H54 (cell line): ENCODE results near the gene SSH2.
"Not testable (repeated sequence)": the region's sequence is repeated elsewhere in the genome, so short reads cannot be mapped to it uniquely, and the experiment has no call there.

ENCODE experiments used
- DNase-seq: peaks from one replicate; pipeline ENCODE4 v3.0.0; 2011; ENCODE audit warnings: low spot score, mixed read lengths; ENCODE audit not compliant: insufficient read length
- FAIRE-seq: peaks from 3 replicates; lab custom pipeline; 2011; peaks lifted over from hg19 to GRCh38; lab: Jason Lieb, UNC
- POLR2A ChIP-seq: IDR thresholded peaks from 2 replicates; pipeline ENCODE4 v1.6.1; 2011; ENCODE audit warnings: low read depth, mild to moderate bottlenecking, low read length

The SSH2 gene, protein sequence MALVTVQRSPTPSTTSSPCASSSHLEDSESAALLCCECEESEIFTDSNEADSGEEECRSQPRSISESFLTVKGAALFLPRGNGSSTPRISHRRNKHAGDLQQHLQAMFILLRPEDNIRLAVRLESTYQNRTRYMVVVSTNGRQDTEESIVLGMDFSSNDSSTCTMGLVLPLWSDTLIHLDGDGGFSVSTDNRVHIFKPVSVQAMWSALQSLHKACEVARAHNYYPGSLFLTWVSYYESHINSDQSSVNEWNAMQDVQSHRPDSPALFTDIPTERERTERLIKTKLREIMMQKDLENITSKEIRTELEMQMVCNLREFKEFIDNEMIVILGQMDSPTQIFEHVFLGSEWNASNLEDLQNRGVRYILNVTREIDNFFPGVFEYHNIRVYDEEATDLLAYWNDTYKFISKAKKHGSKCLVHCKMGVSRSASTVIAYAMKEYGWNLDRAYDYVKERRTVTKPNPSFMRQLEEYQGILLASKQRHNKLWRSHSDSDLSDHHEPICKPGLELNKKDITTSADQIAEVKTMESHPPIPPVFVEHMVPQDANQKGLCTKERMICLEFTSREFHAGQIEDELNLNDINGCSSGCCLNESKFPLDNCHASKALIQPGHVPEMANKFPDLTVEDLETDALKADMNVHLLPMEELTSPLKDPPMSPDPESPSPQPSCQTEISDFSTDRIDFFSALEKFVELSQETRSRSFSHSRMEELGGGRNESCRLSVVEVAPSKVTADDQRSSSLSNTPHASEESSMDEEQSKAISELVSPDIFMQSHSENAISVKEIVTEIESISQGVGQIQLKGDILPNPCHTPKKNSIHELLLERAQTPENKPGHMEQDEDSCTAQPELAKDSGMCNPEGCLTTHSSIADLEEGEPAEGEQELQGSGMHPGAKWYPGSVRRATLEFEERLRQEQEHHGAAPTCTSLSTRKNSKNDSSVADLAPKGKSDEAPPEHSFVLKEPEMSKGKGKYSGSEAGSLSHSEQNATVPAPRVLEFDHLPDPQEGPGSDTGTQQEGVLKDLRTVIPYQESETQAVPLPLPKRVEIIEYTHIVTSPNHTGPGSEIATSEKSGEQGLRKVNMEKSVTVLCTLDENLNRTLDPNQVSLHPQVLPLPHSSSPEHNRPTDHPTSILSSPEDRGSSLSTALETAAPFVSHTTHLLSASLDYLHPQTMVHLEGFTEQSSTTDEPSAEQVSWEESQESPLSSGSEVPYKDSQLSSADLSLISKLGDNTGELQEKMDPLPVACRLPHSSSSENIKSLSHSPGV (N-terminal part only)

GRCh38 chr17:29929533-29930408 lies at the start of gene SSH2:
Gene SSH2, minus strand, starts transcription at chr17:29930228. Its CDS starts 228 bp downstream, at chr17:29930000.
- peak; percentile 41 for FAIRE-seq
- peak; percentile 66; the same call in 1 of the 2 replicates for TF ChIP-seq POLR2A
- DNase-seq, result peak; percentile 49

- no peak for TF ChIP-seq POLR2A
- FAIRE-seq, result no peak
- DNase-seq, result no peak
Measured at GRCh38 chr17:29977836-29978235, 47.8 kb upstream of the SSH2 start.

DNA sequence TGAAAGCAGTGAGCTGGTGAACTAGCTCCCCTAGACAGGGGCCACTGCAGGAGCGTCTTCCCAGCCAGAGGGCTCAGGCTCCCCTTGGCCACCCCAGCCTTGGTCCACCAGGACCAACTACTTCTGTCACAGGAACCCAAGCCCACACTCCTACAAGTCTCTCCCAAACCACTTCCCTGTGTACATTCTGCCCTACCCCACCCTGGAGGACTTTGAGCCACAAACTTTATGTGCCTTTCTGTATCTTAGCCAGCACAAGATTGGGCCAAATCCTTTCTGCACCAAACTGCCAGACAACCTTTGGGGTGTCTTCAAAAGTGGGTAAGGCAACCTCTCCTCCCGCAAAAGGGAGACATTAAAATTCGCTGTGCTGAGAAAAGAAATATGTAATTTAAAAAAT lies 43.0 kb upstream of the SSH2 start:
- DNase-seq, result no peak
- FAIRE-seq, result no peak
- TF ChIP-seq POLR2A, result no peak

- TF ChIP-seq POLR2A, result no peak
- FAIRE-seq, result no peak
- DNase-seq, result no peak
Measured at GRCh38 chr17:29972277-29972676, 42.2 kb upstream of the SSH2 start.

DNA sequence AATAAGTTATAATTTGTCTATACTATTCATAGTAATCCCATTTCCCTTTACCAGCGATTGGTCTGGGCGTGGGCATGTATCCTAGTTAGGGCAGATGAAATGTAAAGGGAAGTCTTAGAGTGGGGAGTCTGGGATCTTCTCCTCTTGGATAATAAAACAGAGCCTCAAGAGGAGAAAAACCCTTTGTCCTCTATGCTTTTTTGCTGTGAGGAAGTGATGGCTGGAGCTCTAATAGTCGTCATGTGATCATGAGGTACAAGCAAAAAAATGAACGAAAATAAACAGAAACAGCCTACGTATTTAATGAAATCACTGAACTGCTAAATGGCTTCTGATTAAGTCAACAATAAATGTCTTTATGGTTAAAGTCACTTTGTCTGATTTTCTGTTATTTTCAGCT lies 38.2 kb upstream of the SSH2 start:
- FAIRE-seq (no peak), DNase-seq (no peak)
- TF ChIP-seq POLR2A, result no peak

DNA sequence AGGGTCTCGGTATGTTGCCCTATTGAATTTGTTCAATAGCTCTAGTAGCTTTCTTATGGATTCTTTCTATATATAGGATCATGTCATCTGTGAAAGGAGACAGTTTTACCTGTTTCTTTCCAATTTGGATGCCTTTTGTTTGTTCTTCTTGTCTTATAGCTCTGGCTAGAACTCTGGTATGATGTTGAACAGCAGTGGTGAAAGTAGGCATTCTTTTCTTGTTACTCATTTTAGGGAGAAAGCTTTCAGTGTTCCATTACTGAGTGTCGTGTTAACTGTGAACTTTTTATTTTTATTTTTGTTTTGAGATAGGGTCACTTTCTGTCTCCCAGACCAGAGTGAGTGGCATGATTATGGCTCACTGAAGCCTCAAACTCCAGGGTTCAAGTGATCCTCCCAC lies 32.6 kb upstream of the SSH2 start:
- no peak for FAIRE-seq

DNA sequence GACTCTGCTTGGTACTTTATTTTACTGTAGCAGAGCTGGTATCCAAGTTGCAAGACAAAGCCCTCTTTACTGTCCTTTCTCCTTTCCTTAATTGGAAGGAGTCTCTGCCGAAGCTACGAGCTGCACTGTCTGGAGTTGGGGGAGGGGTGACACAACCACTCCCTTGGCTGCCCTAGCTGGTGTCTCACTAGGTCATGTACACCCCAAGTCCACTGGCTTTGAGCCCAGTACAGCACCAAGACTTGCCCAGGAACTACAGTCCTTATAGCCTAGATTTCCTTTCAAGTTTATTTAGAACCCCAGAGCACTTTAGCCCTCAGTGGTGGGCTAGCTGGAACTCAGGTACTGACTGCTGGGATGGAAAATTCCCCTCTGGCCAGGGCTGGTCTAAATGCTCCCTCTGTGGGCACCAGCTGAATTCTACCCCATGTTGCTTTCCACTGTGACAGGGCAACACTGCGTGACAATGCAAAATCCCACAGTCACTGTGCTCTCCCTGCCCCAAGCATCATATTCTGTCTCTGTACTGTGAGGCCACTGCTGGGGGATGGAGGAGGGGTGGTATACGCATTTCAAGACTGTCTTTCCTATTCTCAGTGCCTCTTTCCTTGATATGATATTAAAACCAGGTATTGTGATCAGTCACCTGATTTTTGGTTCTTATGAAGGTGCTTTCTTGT lies 29.8 kb upstream of the SSH2 start:
- FAIRE-seq (no peak), DNase-seq (no peak)
- TF ChIP-seq POLR2A, result no peak

More for the DNA sequence above, 32.6 kb upstream of the SSH2 start:
- DNase-seq, result no peak
- no peak for TF ChIP-seq POLR2A

- TF ChIP-seq POLR2A, result no peak
- FAIRE-seq, result no peak
- DNase-seq, result peak; percentile 1
Measured at GRCh38 chr17:29958947-29959657, 29.1 kb upstream of the SSH2 start.

DNA sequence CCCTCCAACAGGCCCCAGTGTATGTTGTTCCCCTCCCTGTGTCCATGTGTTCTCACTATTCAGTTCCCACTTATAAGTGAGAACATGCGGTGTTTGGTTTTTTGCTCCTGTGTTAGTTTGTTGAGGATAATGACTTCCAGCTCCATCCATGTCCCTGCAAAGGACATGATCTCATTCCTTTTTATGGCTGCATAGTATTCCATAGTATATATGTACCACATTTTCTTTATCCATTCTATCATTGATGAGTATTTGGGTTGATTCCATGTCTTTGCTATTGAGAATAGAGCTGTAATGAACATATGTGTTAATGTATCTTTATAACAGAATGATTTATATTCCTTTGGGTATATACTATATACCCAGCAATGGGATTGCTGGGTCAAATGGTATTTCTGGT lies 27.5 kb upstream of the SSH2 start:
- DNase-seq, FAIRE-seq: not testable (repeated sequence)

- no peak for TF ChIP-seq POLR2A
- DNase-seq (no peak), FAIRE-seq (no peak)
Measured at GRCh38 chr17:29956225-29956624, 26.2 kb upstream of the SSH2 start.

- no peak for TF ChIP-seq POLR2A
- no peak for DNase-seq
- FAIRE-seq, result no peak
Measured at GRCh38 chr17:29954405-29954804, 24.4 kb upstream of the SSH2 start.

DNA sequence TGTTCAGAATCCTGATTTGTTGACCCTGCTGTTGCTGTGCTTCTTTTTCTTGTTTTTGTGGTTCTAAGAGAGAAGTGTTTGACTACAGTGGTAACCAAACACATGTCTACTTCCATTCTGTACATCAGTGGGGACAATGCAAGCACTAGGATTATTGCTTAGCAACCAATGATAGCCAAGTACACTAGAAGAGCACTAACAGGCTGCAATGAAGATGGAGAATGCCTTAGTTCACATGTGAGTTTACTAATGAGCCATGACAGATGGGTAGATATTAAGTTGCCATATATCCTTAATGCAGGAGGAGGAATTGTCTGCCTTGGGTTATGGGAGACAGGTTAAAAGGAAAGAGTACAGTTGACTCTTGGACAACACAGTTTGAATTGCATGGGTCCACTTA lies 19.7 kb upstream of the SSH2 start:
- DNase-seq, result no peak
- FAIRE-seq, result no peak
- TF ChIP-seq POLR2A, result no peak
